Small intestine (tissue), 7 donors: ENCODE measurements around the gene PARP15. TPM values are rescaled to one million over a fixed set of nuclear protein-coding genes. Genes with fewer than 3 reads are reported as not detected.

ENCODE experiments used
- DNase-seq, 2 donors: peaks; one replicate each; pipeline versions ENCODE4 v3.0.0 to v3.0.0-alpha.2; 2013
- FAIRE-seq: peaks from 2 replicates; lab custom pipeline; 2012; peaks lifted over from hg19 to GRCh38; lab: Jason Lieb, UNC
- H3K27ac ChIP-seq, 3 donors: one replicate each; pipeline ENCODE4 v1.5.1; 2013; ENCODE audit warnings: low read length in 2 of 3, mild to moderate bottlenecking in 2 of 3, control low read depth in 1 of 3, inconsistent platforms in 1 of 3, low read depth in 1 of 3, moderate library complexity in 1 of 3
- H3K27me3 ChIP-seq, 3 donors: one replicate each; pipeline ENCODE4 v1.6.1; 2013; ENCODE audit warnings: low read length in 3 of 3, inconsistent platforms in 1 of 3; ENCODE audit not compliant: control insufficient read depth in 3 of 3, insufficient read depth in 3 of 3
- H3K36me3 ChIP-seq, 3 donors: one replicate each; pipeline ENCODE4 v1.6.1; 2013; ENCODE audit warnings: low read length in 3 of 3, inconsistent platforms in 1 of 3, low read depth in 1 of 3, mild to moderate bottlenecking in 1 of 3, moderate library complexity in 1 of 3; ENCODE audit not compliant: control insufficient read depth in 3 of 3, insufficient read depth in 2 of 3
- H3K4me1 ChIP-seq, 3 donors: one replicate each; pipeline ENCODE4 v1.6.1; 2013; ENCODE audit warnings: low read length in 2 of 3, inconsistent platforms in 1 of 3, low read depth in 1 of 3, mild to moderate bottlenecking in 1 of 3, moderate library complexity in 1 of 3; ENCODE audit not compliant: control insufficient read depth in 3 of 3, insufficient read depth in 2 of 3
- H3K4me3 ChIP-seq, 3 donors: one replicate each; pipeline ENCODE4 v1.5.1; 2013; ENCODE audit warnings: low read length in 3 of 3, control low read depth in 1 of 3, inconsistent platforms in 1 of 3, low read depth in 1 of 3, mild to moderate bottlenecking in 1 of 3, moderate library complexity in 1 of 3
- H3K9me3 ChIP-seq, 2 donors: one replicate each; pipeline ENCODE4 v1.6.1; 2013; ENCODE audit warnings: low read depth in 1 of 2, low read length in 1 of 2; ENCODE audit not compliant: control insufficient read depth in 2 of 2, insufficient read depth in 1 of 2
- WGBS, 3 donors: extraction: QIAGEN DNeasy Blood & Tissue Kit; methylation state at CpG; one replicate each; pipeline ENCODE4 v1.1.7; 2013; 5-methylcytosine and 5-hydroxymethylcytosine counted together
- polyA plus RNA-seq, 4 donors: library from polyadenylated mRNA; stranded (reverse) in 3 of 4; unstranded in 1 of 4; fragments of 200-250 nt in 3 of 4; fragments of 120-200 nt in 1 of 4; gene quantifications; one replicate each; pipeline versions ENCODE4 v1.2.1 to v1.2.3, GENCODE V29; 2013
- donor health status: healthy with polysubstance abuse.
- donor health status: control.
- donor health status: control.
- donor health status: Bipolar disorder and iron deficiency.
- donor health status: healthy.

The PARP15 gene
- polyA plus RNA-seq, 4 donors = 0.22 to 1.1 (median 0.75) TPM

DNA sequence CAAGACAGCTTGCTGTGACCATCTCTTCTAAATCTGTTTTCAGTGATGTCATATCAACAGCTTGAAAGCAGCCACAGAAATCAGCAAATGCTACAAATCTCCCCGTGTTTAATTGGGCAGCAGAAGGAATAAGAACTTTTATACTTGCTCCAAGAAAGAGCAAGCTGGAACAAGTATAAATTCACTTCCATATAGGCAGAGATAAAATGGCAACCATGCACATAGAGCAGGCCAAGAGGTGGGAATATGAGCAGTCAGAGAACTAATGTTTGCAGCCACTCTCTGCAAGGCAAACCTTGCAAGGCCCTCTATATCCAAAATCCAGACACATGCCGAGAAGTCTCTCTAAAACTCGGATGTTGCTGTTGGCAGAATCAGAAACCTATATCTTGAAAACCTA is 29.4 kb upstream of the PARP15 start:
- Histone ChIP-seq H3K36me3 (peaks cover 13 to 30% (median 19%) of the 10 kb centered on the region in 3 donors), H3K27me3 (no peaks in the 10 kb centered on the region), H3K4me3 (no peak overlapping the region), H3K4me1 (no peaks in the 10 kb centered on the region), H3K9me3 (no peaks in the 10 kb centered on the region), H3K27ac (no peak overlapping the region)
- no peak for DNase-seq
- no peak for FAIRE-seq
- 87 to 94% (median 88%) methylated on average over 3 of the region's 3 CpGs for WGBS, 3 donors

DNA sequence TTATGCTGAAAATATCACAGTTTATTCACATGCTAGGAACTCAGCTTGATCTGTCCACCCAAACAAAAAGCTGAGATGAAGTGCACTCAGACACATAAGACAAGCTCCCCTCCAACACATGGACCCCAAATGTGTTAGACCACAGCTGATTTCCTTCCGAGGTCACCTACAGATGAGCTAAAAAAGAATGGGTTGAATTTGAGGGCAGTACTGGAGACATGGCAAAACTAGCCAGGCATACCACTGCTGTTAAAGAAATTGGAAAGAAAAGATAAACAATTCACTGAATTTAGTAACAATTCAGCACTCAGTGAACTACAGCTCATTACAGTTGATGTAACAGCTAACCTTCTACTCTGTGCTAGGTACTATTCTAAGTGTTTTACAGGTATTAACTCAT is 28.8 kb upstream of the PARP15 start:
- 92 to 97% (median 97%) methylated on average over 1 of the region's 1 CpG for WGBS, 3 donors
- H3K36me3 ChIP-seq = peaks cover 13 to 30% (median 19%) of the 10 kb centered on the region in 3 donors
- no peak overlapping the region for H3K27ac ChIP-seq
- H3K27me3 ChIP-seq = no peaks in the 10 kb centered on the region
- no peaks in the 10 kb centered on the region for H3K9me3 ChIP-seq
- H3K4me3 ChIP-seq = no peak overlapping the region
- DNase-seq (no peak), FAIRE-seq (no peak)
- H3K4me1 ChIP-seq = no peaks in the 10 kb centered on the region

GRCh38 chr3:122553171-122553570 is 24.3 kb upstream of the PARP15 start:
- 61 to 85% (median 76%) methylated on average over 3 of the region's 3 CpGs for WGBS, 3 donors
- no peaks in the 10 kb centered on the region for H3K4me1 ChIP-seq
- H3K9me3 ChIP-seq = no peaks in the 10 kb centered on the region
- no peak for DNase-seq
- H3K4me3 ChIP-seq = no peak overlapping the region
- no peaks in the 10 kb centered on the region for H3K27me3 ChIP-seq
- H3K27ac ChIP-seq = no peak overlapping the region
- peaks cover 22 to 41% (median 28%) of the 10 kb centered on the region in 3 donors for H3K36me3 ChIP-seq
- no peak for FAIRE-seq

DNA sequence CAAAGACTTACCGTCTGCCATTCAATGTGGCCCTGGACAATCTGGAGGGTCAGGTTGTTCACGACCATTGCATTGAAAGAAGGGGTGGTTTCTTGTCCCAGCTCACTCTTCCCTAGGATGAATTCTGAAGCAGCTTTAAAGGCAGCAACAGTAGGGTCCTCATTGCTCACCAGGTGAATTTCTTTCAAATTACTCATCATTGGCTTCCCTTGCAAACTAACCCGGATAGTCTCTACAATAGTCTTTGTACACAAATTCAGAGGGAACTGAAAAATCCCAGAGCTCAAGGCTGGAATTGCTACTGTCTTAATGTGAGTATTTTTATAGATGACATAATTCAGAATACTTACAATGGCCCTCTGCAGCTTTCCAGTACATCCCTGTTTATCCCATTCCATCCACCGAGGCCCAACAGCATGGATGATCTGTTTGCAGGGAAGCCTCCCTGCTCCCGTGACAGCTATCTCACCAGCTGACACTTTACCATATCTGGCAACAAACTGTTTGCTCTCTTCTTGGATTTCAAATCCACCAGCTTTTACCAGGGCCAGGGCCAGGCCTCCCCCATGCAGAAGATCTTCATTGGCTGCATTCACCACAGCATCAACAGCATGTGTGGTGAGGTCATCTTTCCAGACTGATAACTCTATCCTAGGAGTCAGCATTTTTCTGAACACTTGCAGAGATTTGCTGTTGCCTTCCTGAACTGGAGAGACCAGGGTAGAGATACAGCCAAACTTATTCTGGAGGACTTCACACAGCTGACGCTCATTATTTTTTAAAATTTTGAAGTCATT is 22.0 kb upstream of the PARP15 start:
- no peak for FAIRE-seq

GRCh38 chr3:122557356-122557755 is 20.1 kb upstream of the PARP15 start:
- H3K27me3 ChIP-seq = no peaks in the 10 kb centered on the region
- FAIRE-seq (no peak), DNase-seq (no peak)
- peaks cover 0 to 7% (median 2%) of the 10 kb centered on the region in 3 donors for H3K4me1 ChIP-seq
- H3K9me3 ChIP-seq = no peaks in the 10 kb centered on the region
- H3K4me3 ChIP-seq = no peak overlapping the region
- H3K27ac ChIP-seq = no peak overlapping the region
- peaks cover 19 to 32% (median 22%) of the 10 kb centered on the region in 3 donors for H3K36me3 ChIP-seq
- WGBS, 3 donors = 87 to 94% (median 93%) methylated on average over 5 of the region's 5 CpGs

More for the DNA sequence above, 22.0 kb upstream of the PARP15 start:
- Histone ChIP-seq H3K4me1 (no peaks in the 10 kb centered on the region), H3K9me3 (no peaks in the 10 kb centered on the region), H3K4me3 (no peak overlapping the region), H3K27me3 (no peaks in the 10 kb centered on the region), H3K27ac (no peak overlapping the region), H3K36me3 (peaks cover 25 to 44% (median 29%) of the 10 kb centered on the region in 3 donors)
- WGBS, 3 donors = 91 to 92% (median 92%) methylated on average over 6 of the region's 6 CpGs
- DNase-seq = no peak

DNA sequence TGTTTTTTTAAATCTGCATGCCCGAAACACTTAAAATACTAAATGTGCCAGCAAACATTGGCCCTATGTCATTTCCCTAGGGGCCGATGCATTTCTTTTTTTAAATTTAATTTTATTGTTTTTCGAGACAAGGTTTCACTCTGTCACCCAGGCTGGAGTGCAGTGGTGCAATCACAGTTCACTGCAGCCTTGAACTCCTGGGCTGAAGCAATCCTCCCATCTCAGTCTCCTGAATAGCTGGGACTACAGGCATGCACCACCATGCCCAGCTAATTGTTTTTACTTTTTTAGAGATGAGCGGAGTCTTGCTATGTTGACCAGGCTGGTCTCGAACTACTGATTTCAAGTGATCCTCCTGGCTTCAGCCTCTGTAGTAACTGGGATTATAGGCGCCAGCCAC is 18.8 kb upstream of the PARP15 start:
- no peak overlapping the region for H3K4me3 ChIP-seq
- H3K36me3 ChIP-seq = peaks cover 19 to 32% (median 22%) of the 10 kb centered on the region in 3 donors
- FAIRE-seq (no peak), DNase-seq (no peak)
- H3K9me3 ChIP-seq = no peaks in the 10 kb centered on the region
- peaks cover 2 to 14% (median 8%) of the 10 kb centered on the region in 3 donors for H3K4me1 ChIP-seq
- WGBS, 3 donors = 94 to 96% (median 95%) methylated on average over 6 of the region's 6 CpGs
- H3K27ac ChIP-seq = no peak overlapping the region
- H3K27me3 ChIP-seq = no peaks in the 10 kb centered on the region

GRCh38 chr3:122559906-122560305 is 17.5 kb upstream of the PARP15 start:
- Histone ChIP-seq H3K9me3 (no peaks in the 10 kb centered on the region), H3K36me3 (peaks cover 17 to 26% (median 22%) of the 10 kb centered on the region in 3 donors), H3K27ac (no peak overlapping the region), H3K27me3 (no peaks in the 10 kb centered on the region), H3K4me1 (peaks cover 2 to 14% (median 9%) of the 10 kb centered on the region in 3 donors), H3K4me3 (no peak overlapping the region)
- FAIRE-seq (no peak), DNase-seq (no peak)
- whole genome bisulfite sequencing, 3 donors = 83 to 88% (median 88%) methylated on average over 3 of the region's 3 CpGs

DNA sequence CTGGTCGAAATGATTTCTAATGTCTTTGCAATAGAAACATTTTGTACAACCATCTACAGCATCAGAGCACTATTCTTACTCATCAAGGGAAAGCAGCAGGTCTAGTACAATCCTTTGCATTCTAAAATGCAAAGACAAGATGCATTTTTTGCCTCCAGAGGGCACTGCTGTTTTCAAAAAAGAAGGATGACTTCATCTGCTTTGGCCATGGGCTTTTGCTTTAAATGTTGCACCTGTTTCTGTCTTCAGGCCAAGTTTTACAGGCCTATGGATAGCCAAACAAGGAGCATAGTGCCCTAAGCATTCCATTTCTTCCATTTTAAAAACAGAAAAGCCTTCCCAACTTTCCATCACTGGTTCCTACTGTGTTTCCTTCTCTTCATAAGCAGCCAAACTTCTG is 16.8 kb upstream of the PARP15 start:
- no peaks in the 10 kb centered on the region for H3K9me3 ChIP-seq
- peak overlapping the region in 1 of 3 donors; percentile 1 for H3K27ac ChIP-seq
- DNase-seq (peak; percentile 72 to 77), FAIRE-seq (no peak)
- no peak overlapping the region for H3K4me3 ChIP-seq
- WGBS, 3 donors = 80 to 87% (median 86%) methylated on average over 1 of the region's 1 CpG
- H3K27me3 ChIP-seq = no peaks in the 10 kb centered on the region
- peaks cover 9 to 19% (median 17%) of the 10 kb centered on the region in 3 donors for H3K36me3 ChIP-seq
- peaks cover 4 to 21% (median 12%) of the 10 kb centered on the region in 3 donors for H3K4me1 ChIP-seq
